Activated naive CD4-positive, alpha-beta T cell treated with anti-CD3 and anti-CD28 coated beads, Interleukin-2, amount 50 U/mL, for 24 hours (primary cell): ENCODE measurements around the gene DIS3L2.

Experiments
- H3K27ac Mint-ChIP-seq: one replicate; pipeline ENCODE4 v1.8.0; 2021; ENCODE audit warnings: mild to moderate bottlenecking, mixed read lengths
- H3K27me3 Mint-ChIP-seq: one replicate; pipeline ENCODE4 v1.8.0; 2021; ENCODE audit warnings: mixed read lengths
- H3K36me3 Mint-ChIP-seq: one replicate; pipeline ENCODE4 v1.8.0; 2021; ENCODE audit warnings: mixed read lengths
- H3K4me1 Mint-ChIP-seq: one replicate; pipeline ENCODE4 v1.8.0; 2021; ENCODE audit warnings: mixed read lengths
- H3K4me3 Mint-ChIP-seq: one replicate; pipeline ENCODE4 v1.8.0; 2021; ENCODE audit warnings: mild to moderate bottlenecking, mixed read lengths
- H3K9me3 Mint-ChIP-seq: one replicate; pipeline ENCODE4 v1.8.0; 2021; ENCODE audit warnings: mixed read lengths

DIS3L2 gene

DNA sequence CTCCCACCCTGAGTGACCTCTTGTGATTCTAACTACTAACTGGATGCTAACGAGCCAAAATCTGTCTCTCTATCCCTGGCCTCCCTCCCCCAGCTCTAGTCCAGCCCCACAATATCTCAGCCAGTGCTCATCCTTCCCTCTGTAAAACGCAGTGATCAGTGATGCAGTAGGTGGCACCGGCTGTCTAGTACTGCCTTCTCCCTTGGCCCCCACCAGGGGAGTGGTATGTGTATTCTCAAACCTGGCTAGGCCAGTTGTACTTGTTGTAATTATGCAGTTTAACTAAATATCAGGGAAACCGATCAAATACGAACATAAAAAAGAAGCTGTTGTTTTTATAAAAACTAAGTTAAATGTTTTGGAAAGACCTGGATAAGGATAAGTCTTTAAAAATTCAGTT, 303.8 kb downstream of the DIS3L2 start:
- Mint-ChIP-seq H3K4me3 (no peak overlapping the region), H3K36me3 (peaks cover 17% of the 10 kb centered on the region), H3K27me3 (no peaks in the 10 kb centered on the region), H3K9me3 (no peaks in the 10 kb centered on the region), H3K27ac (no peak overlapping the region), H3K4me1 (no peaks in the 10 kb centered on the region)

DNA sequence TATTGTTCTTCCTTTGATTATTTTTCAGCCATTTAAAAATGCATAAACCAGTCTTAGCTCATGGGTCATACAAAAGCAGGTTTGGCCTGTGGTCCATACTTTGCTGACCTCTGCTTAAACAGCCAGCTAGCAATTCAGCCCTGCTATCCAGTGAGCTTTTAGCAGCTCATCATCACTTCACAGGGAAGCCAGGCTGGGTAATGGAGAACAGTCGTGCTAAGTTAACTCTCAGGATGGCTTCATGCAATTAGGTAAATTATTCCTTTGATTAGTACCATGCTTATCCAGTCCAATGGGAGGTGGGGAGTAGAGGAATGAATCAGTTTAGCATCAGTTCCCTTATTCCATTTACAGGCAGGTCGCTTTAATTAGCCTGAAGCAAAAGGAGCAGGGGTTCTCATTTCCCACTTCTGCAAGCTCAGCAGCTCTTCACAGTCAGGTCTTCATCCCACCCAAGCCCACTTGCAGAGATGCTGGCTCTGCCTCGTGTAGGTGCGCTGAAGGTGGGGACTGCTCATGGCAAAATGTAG, 307.2 kb downstream of the DIS3L2 start:
- no peak overlapping the region for H3K4me3 Mint-ChIP-seq
- no peaks in the 10 kb centered on the region for H3K9me3 Mint-ChIP-seq
- peaks cover 9% of the 10 kb centered on the region for H3K36me3 Mint-ChIP-seq
- no peaks in the 10 kb centered on the region for H3K27me3 Mint-ChIP-seq
- H3K27ac Mint-ChIP-seq, result no peak overlapping the region
- no peaks in the 10 kb centered on the region for H3K4me1 Mint-ChIP-seq

DNA sequence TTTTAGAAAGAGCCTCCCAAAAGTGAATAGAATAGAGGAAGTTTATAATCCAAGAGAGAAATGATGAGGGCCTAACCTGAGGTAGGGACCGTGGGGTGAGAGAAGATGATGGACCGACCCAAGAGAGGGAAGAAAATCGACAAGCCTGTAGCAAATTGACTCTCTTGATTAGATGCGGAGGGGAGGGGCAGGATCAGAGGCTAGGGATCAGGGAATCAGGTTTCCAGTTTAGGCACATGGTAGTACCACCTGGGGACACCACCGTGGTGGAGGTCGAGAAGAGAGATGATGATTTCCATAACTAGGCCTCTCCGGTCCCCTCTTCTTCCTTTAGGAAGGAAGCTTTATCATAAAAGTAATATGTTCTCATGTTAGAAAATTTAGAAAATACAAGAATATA, 308.4 kb downstream of the DIS3L2 start:
- no peak overlapping the region for H3K4me3 Mint-ChIP-seq
- no peaks in the 10 kb centered on the region for H3K9me3 Mint-ChIP-seq
- H3K36me3 Mint-ChIP-seq, result peaks cover 4% of the 10 kb centered on the region
- no peak overlapping the region for H3K27ac Mint-ChIP-seq
- H3K27me3 Mint-ChIP-seq, result no peaks in the 10 kb centered on the region
- H3K4me1 Mint-ChIP-seq, result no peaks in the 10 kb centered on the region

DNA sequence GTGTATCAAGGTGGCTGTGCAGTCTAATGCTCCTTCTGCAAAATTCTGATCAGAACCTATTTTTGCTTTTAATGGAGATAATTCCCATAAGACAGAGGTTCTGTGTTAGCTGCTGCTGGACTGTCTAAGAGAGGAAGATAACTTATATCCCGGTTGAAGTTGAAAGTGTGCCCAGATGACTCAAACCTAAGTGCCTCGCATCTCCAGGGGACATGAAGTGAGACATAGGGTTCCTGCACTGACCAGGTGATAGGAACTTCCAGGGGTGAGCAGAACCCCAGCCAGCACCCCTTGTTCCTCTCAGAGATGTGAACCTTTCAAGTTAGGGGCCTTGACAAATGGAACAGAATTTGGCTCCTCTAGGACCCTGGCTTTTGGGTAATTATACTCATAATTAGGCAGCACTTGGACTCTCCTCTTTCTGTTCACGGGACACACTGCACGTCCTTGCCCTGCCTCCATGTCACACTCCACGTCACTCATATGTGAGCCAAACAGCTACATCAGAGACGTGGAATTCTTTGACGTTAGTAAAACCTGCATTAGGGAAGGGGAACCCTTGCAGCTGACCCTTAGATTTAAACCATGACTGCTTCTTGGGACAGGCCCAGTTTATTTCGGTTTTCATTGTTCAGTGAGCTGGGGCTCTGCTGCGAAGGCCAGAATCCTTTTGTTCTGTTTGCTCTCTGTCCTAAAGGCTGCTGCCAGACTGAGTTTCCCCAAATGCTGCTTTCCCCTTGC, 312.6 kb downstream of the DIS3L2 start:
- H3K4me1 Mint-ChIP-seq, result no peaks in the 10 kb centered on the region
- no peak overlapping the region for H3K4me3 Mint-ChIP-seq
- peaks cover 20% of the 10 kb centered on the region for H3K36me3 Mint-ChIP-seq
- no peaks in the 10 kb centered on the region for H3K9me3 Mint-ChIP-seq
- no peaks in the 10 kb centered on the region for H3K27me3 Mint-ChIP-seq
- no peak overlapping the region for H3K27ac Mint-ChIP-seq

DNA sequence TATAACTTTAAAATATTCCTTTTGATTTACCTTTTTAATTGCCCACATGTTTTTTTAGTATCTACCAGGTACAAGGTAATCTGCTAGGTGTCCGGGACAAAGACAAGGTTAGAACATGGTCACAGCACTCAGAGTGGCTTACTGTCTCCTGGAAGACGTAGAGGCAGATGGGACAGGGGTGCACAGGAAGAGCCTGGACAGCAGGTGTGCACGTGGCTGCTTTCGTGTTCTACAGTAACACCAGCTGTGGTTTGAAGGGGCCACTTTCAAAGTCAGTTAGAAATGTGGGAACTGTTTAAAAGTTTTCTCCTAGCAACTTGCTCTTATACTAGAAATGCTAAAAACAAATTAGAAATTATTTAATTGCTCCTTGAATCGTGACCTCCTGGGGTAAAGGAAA, 314.2 kb downstream of the DIS3L2 start:
- Mint-ChIP-seq H3K9me3 (no peaks in the 10 kb centered on the region), H3K36me3 (peaks cover 24% of the 10 kb centered on the region), H3K4me3 (no peak overlapping the region), H3K27ac (no peak overlapping the region), H3K27me3 (no peaks in the 10 kb centered on the region), H3K4me1 (no peaks in the 10 kb centered on the region)

DNA sequence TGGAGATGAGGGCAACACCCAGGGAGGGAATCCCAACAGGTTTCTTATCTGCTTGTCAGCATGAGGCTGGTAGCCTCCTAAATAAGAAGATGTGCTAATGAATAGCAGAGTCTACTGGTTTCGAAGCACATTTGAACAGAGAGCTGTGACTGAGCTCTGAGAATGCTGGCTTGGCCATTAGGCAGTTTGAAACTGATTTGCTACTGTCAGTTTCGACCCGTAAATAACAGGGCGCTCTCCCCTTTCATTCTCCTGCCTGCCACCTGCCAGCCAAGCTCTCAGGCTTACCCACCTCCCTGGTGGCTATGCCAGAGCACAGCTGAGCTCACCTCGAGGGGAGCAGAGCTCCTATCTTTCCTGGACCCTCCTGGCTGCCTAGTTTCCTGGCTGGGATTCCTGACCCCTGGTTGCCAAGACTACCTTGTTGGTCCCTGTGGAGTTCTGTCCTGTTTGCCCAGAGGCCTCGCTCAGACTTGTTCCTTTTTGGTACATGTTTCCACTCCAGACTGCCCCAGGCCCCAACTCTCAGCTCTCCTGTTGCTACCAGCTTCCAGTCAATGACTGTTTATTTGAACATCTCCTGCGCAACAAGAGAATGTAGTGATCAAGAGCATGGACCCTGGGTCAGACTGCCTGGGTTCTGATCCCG, 314.7 kb downstream of the DIS3L2 start:
- Mint-ChIP-seq H3K36me3 (peaks cover 24% of the 10 kb centered on the region), H3K27ac (no peak overlapping the region), H3K4me3 (no peak overlapping the region), H3K9me3 (no peaks in the 10 kb centered on the region), H3K4me1 (peaks cover under 1% of the 10 kb centered on the region), H3K27me3 (no peaks in the 10 kb centered on the region)

DNA sequence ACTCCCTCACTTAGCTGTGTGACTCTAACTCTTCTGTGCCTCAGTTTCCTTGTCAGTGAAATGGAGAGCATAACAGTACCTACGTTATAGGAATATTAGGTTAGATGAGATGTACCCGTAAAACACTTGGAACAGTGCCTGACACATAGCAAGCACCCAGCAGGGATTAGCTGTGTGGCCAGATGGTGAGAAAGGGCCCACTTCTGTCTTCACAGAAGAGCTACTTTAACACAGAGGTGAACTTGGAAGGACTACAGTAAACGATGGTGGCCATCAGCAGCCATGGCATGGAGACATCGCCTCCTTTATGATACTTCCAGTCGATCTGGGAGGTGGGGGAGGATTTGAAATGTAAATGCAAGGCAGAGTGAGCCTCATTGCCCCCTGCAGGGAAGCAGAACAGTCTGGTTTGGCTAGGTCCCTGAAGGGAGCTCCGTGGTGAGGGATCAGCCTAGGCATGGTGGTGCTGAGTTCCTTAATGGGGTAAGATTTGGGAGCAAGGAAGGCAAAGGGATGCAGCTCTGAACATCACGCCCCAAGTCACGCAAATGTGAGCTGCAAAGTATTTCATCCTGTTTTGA, 315.3 kb downstream of the DIS3L2 start:
- no peaks in the 10 kb centered on the region for H3K27me3 Mint-ChIP-seq
- H3K36me3 Mint-ChIP-seq, result peaks cover 26% of the 10 kb centered on the region
- peaks cover 4% of the 10 kb centered on the region for H3K4me1 Mint-ChIP-seq
- H3K27ac Mint-ChIP-seq, result no peak overlapping the region
- no peaks in the 10 kb centered on the region for H3K9me3 Mint-ChIP-seq
- H3K4me3 Mint-ChIP-seq, result no peak overlapping the region

DNA sequence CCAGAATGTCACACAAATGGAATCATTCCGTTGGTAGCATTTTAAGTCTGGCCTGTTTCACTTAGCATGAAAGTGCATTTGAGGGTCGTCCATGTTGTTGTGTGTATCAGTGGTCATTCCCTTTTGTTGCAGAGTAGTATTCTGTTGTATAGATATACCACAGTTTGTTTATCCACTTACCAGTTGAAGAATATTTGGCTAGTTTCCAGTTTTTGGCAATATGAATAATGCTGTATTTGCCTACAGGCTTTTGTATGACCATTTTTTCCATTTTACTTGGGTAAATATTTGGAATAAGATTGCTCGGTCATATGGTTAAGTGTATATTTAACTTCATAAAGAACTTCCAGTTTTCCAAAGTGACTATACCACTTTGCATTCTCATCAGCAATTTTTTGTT, 317.0 kb downstream of the DIS3L2 start:
- Mint-ChIP-seq H3K4me1 (peaks cover 14% of the 10 kb centered on the region), H3K27me3 (no peaks in the 10 kb centered on the region), H3K27ac (no peak overlapping the region), H3K36me3 (peaks cover 26% of the 10 kb centered on the region), H3K4me3 (no peak overlapping the region), H3K9me3 (no peaks in the 10 kb centered on the region)

DNA sequence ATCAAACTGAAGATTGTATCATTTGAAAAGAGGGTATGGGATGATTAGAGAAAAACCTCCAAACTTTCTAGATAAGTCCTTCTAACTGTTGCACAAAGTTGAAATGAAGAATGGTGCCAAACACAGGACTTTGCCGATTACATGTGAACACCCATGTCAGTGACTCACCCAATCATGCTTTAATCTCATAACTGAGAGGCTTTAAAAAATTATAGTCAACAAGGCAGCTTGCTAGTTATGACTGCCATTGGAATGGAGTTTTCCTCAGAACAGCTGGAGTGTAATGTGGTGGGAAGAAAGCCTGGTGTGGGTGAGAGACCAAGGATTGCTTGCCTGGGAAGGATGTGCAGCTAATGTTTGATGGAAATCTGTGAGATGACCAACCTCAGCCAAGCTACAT, 318.8 kb downstream of the DIS3L2 start:
- Mint-ChIP-seq H3K4me1 (peaks cover 32% of the 10 kb centered on the region), H3K9me3 (no peaks in the 10 kb centered on the region), H3K27ac (no peak overlapping the region), H3K36me3 (peaks cover 26% of the 10 kb centered on the region), H3K27me3 (no peaks in the 10 kb centered on the region), H3K4me3 (no peak overlapping the region)

DNA sequence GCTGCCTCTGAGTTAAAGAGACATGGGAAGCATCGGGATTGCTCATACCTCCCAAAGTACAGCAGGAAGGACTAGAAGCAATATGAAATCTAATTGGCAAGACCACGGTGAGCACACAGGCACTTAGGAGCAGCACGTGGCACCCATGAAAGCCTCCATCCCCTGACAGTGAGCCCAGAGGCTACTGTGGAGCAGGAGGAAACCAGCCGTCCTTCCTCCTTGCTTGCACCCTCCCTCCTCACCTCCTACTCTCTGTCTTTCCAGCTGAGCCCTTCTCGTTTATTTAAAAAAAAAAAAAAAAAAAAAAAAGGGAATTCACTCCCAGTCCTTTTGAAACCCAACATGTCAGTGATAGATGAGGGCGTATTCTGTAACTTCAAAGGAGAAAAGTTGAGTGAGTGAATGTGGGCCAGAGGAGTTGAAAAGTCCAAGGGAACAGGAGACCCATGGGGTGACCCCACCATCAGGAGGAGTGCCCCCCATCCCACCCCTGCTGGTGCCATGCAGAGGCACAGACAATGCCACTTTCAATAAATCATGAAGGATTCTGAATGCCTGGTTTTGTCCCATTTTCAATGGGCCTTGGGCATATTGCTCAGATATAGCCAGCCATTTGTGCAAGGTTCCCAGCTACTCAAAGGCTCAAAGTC, 320.5 kb downstream of the DIS3L2 start:
- Mint-ChIP-seq H3K9me3 (no peaks in the 10 kb centered on the region), H3K27ac (no peak overlapping the region)

DNA sequence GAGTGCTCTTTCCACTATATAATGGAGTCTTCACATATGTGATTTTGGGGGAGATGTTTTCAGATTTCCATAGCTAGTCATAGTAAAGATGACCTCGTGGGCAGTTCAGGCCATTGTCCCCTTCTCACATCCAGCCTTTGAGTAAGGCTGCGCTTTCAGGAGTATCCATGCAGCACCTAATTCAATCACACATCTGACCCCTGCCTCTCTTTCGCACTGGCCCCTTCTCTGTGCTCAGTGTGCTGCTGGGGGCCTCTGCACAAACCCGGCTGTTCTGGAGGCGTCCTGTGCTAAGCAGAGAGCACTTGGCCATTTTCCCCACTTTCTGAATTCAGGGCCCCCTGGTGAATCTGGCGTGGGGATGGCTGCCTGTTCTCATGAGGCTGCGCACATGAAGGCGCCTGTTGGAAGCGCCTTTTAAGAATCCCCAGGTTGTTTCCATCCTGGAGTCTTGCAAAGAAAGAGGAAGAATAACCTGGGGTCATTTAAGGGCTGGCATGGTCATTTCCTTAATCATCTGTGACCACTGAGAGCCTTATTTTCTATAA, 321.1 kb downstream of the DIS3L2 start:
- peaks cover 20% of the 10 kb centered on the region for H3K36me3 Mint-ChIP-seq

More for the DNA sequence above, 320.5 kb downstream of the DIS3L2 start:
- Mint-ChIP-seq H3K27me3 (no peaks in the 10 kb centered on the region), H3K4me1 (peaks cover 46% of the 10 kb centered on the region), H3K4me3 (no peak overlapping the region), H3K36me3 (peaks cover 22% of the 10 kb centered on the region)

DNA sequence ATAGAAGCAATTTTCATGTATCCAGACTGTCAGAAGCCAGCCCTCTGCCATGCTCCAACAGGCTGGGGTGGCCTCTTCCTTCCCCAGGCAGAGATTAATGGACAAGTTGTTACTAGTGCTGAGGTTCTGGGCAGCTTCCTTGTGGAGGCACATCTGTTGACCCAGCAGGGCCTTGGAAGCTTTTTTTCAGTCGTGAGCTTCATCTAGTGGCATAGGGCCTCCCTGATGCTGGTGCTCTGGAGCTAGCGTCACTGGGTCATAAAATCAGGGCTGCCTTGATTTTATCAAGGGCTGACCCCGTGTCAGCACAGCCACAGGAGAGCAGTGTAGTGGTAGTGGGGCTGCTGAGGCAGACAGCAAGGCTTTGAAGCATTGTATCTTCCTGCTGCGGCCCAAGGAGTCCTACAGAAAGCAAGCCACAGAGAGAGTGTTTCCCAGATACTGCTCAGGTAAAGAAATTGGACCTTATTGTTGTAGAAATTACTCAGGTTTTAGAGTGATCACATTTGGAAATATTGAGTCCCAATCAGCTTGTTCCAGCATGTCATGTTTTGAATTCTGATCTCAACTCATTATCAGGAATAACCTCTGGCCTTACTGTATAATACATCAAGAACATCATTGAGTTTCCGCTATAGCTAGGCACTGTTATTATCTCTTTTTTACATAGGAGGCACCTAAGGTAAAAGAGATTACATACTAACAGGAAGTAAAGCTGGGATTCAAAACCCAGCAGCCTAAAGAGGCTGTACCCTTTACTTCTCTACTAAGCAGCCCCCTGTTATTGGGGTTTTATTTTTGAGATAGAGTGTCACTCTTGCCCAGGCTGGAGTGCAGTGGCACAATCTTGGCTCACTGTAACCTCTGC, 324.7 kb downstream of the DIS3L2 start:
- Mint-ChIP-seq H3K4me1 (peaks cover 46% of the 10 kb centered on the region), H3K36me3 (peaks cover 15% of the 10 kb centered on the region), H3K27ac (peak overlapping the region; percentile 77), H3K27me3 (no peaks in the 10 kb centered on the region), H3K4me3 (no peak overlapping the region), H3K9me3 (no peaks in the 10 kb centered on the region)

More for the DNA sequence above, 321.1 kb downstream of the DIS3L2 start:
- no peaks in the 10 kb centered on the region for H3K27me3 Mint-ChIP-seq
- no peak overlapping the region for H3K4me3 Mint-ChIP-seq
- H3K9me3 Mint-ChIP-seq, result no peaks in the 10 kb centered on the region
- peaks cover 46% of the 10 kb centered on the region for H3K4me1 Mint-ChIP-seq
- no peak overlapping the region for H3K27ac Mint-ChIP-seq

DNA sequence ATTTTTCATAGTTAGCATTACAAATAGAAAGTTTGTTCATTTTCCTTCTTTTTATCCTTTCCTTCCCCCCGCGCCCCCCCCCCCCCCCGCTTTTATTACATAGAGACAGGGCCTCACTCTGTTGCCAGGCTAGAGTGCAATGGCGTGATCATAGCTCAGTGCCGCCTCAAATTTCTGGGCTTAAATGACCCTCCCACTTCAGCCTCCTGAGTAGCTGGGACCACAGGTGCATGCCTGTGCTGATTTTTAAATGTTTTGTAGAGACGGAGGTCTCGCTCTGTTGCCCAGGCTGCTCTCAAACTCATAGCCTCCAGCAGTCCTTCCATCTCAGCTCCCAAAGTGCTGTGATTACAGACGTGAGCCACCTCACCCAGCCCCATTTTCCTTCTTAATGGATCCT, 325.8 kb downstream of the DIS3L2 start:
- H3K27me3 Mint-ChIP-seq, result no peaks in the 10 kb centered on the region
- H3K9me3 Mint-ChIP-seq, result no peaks in the 10 kb centered on the region
- H3K27ac Mint-ChIP-seq, result no peak overlapping the region
- H3K4me1 Mint-ChIP-seq, result peaks cover 42% of the 10 kb centered on the region
- no peak overlapping the region for H3K4me3 Mint-ChIP-seq
- peaks cover 16% of the 10 kb centered on the region for H3K36me3 Mint-ChIP-seq

DNA sequence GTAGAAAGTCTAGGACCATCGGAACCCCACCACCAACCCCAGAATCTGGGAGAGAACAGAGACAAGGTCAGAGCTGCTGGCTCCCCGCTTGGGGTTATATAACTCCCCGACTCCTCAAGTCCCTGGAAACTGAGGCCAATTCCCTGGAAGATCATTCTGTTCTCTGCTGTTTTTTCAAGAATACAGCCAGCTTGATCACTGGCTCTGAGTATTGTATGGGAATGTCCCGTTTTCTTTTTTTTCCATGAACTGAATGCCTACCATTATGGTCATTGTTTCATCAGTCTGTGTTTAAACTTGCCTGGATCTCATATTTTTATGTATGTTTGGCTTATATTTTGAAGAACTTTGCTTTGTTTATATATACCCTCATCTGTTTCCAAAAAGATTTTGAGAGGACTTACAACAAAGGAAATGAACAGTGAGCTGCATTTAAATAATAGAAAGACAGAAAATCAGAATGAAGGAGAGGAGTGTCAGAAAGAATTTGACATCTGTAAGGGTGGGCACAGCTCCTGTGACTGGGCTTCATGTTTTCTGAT, 327.0 kb downstream of the DIS3L2 start:
- H3K27me3 Mint-ChIP-seq, result no peaks in the 10 kb centered on the region
- peaks cover 40% of the 10 kb centered on the region for H3K4me1 Mint-ChIP-seq
- no peak overlapping the region for H3K4me3 Mint-ChIP-seq
- H3K27ac Mint-ChIP-seq, result no peak overlapping the region
- no peaks in the 10 kb centered on the region for H3K9me3 Mint-ChIP-seq
- peaks cover 19% of the 10 kb centered on the region for H3K36me3 Mint-ChIP-seq
